MV-4-11 (cell line): ENCODE results near the gene CCDC192.
"Not testable (repeated sequence)": the region's sequence is repeated elsewhere in the genome, so short reads cannot be mapped to it uniquely, and the experiment has no call there.

ENCODE experiments used
- DNase-seq: peaks from one replicate; lab custom pipeline; 2025; lab: John Stamatoyannopoulos, UW

Gene CCDC192

GRCh38 chr5:127702926-127703561 is at the start of gene CCDC192:
TSS of gene CCDC192 (plus strand) at chr5:127703391. CDS start at chr5:127703446, 55 bp downstream.
- DNase-seq, result no peak

- DNase-seq, result no peak
Measured at GRCh38 chr5:127656825-127657224, 46.4 kb upstream of the CCDC192 start.

GRCh38 chr5:127660047-127660733 is 43.0 kb upstream of the CCDC192 start:
- DNase-seq, result no peak

- DNase-seq, result no peak
Measured at GRCh38 chr5:127664093-127664492, 39.1 kb upstream of the CCDC192 start.

- no peak for DNase-seq
Measured at GRCh38 chr5:127665641-127666040, 37.5 kb upstream of the CCDC192 start.

- no peak for DNase-seq
Measured at GRCh38 chr5:127666043-127666716, 37.0 kb upstream of the CCDC192 start.

GRCh38 chr5:127667926-127668325 is 35.3 kb upstream of the CCDC192 start:
- DNase-seq, result no peak

GRCh38 chr5:127671218-127671617 is 32.0 kb upstream of the CCDC192 start:
- DNase-seq, result no peak

GRCh38 chr5:127673117-127673800 is 29.9 kb upstream of the CCDC192 start:
- DNase-seq, result no peak

- DNase-seq, result not testable (repeated sequence)
Measured at GRCh38 chr5:127676951-127677350, 26.2 kb upstream of the CCDC192 start.

- not testable (repeated sequence) for DNase-seq
Measured at GRCh38 chr5:127679691-127680330, 23.4 kb upstream of the CCDC192 start.

GRCh38 chr5:127680595-127680994 is 22.6 kb upstream of the CCDC192 start:
- no peak for DNase-seq

GRCh38 chr5:127683008-127683407 is 20.2 kb upstream of the CCDC192 start:
- no peak for DNase-seq

GRCh38 chr5:127684726-127685467 is 18.3 kb upstream of the CCDC192 start:
- no peak for DNase-seq

- no peak for DNase-seq
Measured at GRCh38 chr5:127685662-127686061, 17.5 kb upstream of the CCDC192 start.

- DNase-seq, result no peak
Measured at GRCh38 chr5:127686424-127686823, 16.8 kb upstream of the CCDC192 start.

- DNase-seq, result no peak
Measured at GRCh38 chr5:127694518-127695171, 8.5 kb upstream of the CCDC192 start.

- DNase-seq, result no peak
Measured at GRCh38 chr5:127695346-127695745, 7.8 kb upstream of the CCDC192 start.

GRCh38 chr5:127696683-127697082 is 6.5 kb upstream of the CCDC192 start:
- DNase-seq, result no peak

- no peak for DNase-seq
Measured at GRCh38 chr5:127697894-127698600, 5.1 kb upstream of the CCDC192 start.
